Hepatocyte (in vitro differentiated cells): ENCODE results near the gene SHROOM3.

Experiments
- EZH2 ChIP-seq: fragments of 200-600 bp; sonication (generic); IDR thresholded peaks from 2 replicates; pipeline ENCODE4 v1.6.1; 2016; ENCODE audit warnings: antibody characterized with exemption, mild to moderate bottlenecking, borderline replicate concordance
- TF ChIP-seq, protein P1 (sequence below): fragments of 200-600 bp; sonication (generic); IDR thresholded peaks from 2 replicates; pipeline ENCODE4 v1.5.1; 2016; ENCODE audit warnings: antibody characterized with exemption, mild to moderate bottlenecking; ENCODE audit not compliant: poor library complexity

- TF ChIP-seq, protein P1, sequence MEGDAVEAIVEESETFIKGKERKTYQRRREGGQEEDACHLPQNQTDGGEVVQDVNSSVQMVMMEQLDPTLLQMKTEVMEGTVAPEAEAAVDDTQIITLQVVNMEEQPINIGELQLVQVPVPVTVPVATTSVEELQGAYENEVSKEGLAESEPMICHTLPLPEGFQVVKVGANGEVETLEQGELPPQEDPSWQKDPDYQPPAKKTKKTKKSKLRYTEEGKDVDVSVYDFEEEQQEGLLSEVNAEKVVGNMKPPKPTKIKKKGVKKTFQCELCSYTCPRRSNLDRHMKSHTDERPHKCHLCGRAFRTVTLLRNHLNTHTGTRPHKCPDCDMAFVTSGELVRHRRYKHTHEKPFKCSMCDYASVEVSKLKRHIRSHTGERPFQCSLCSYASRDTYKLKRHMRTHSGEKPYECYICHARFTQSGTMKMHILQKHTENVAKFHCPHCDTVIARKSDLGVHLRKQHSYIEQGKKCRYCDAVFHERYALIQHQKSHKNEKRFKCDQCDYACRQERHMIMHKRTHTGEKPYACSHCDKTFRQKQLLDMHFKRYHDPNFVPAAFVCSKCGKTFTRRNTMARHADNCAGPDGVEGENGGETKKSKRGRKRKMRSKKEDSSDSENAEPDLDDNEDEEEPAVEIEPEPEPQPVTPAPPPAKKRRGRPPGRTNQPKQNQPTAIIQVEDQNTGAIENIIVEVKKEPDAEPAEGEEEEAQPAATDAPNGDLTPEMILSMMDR = no peak
- no peak for TF ChIP-seq EZH2
Measured at GRCh38 chr4:76582817-76583087, 147.7 kb downstream of the SHROOM3 start.
